ENCODE measurements around the gene DOHH.

The DOHH gene

GRCh38 chr19:3507371-3508120, 7.1 kb upstream of the DOHH start:
- H3K27me3 ChIP-seq (ENCODE audit: low read depth, low read length), result no peaks in the 10 kb centered on the region
- H3K36me3 ChIP-seq (ENCODE audit: control insufficient read depth in 1 of 2, insufficient read depth in 2 of 2, low read length in 2 of 2), result peaks cover 0 to 24% of the 10 kb centered on the region in 2 donors
- H3K4me3 ChIP-seq (ENCODE audit: low read depth in 1 of 2, low read length in 2 of 2), result peak overlapping the region; percentile 69 to 91
- peak overlapping the region; percentile 56 for H3K27ac ChIP-seq (ENCODE audit: low read length)
- H3K9me3 ChIP-seq (ENCODE audit: control insufficient read depth in 1 of 2, low read length in 2 of 2), result no peaks in the 10 kb centered on the region
- peaks cover 0 to 33% of the 10 kb centered on the region in 2 donors for H3K4me1 ChIP-seq (ENCODE audit: control insufficient read depth in 1 of 2, insufficient read depth in 2 of 2, low read length in 2 of 2)

- H3K4me1 ChIP-seq (ENCODE audit: control insufficient read depth in 1 of 2, insufficient read depth in 2 of 2, low read length in 2 of 2), result peaks cover 0 to 33% of the 10 kb centered on the region in 2 donors
- H3K9me3 ChIP-seq (ENCODE audit: control insufficient read depth in 1 of 2, low read length in 2 of 2), result no peaks in the 10 kb centered on the region
- peak overlapping the region; percentile 56 for H3K27ac ChIP-seq (ENCODE audit: low read length)
- H3K27me3 ChIP-seq (ENCODE audit: low read depth, low read length), result no peaks in the 10 kb centered on the region
- peak overlapping the region; percentile 69 to 91 for H3K4me3 ChIP-seq (ENCODE audit: low read depth in 1 of 2, low read length in 2 of 2)
- H3K36me3 ChIP-seq (ENCODE audit: control insufficient read depth in 1 of 2, insufficient read depth in 2 of 2, low read length in 2 of 2), result peaks cover 0 to 24% of the 10 kb centered on the region in 2 donors
Observed at GRCh38 chr19:3506384-3507340, 6.2 kb upstream of the DOHH start.

DNA sequence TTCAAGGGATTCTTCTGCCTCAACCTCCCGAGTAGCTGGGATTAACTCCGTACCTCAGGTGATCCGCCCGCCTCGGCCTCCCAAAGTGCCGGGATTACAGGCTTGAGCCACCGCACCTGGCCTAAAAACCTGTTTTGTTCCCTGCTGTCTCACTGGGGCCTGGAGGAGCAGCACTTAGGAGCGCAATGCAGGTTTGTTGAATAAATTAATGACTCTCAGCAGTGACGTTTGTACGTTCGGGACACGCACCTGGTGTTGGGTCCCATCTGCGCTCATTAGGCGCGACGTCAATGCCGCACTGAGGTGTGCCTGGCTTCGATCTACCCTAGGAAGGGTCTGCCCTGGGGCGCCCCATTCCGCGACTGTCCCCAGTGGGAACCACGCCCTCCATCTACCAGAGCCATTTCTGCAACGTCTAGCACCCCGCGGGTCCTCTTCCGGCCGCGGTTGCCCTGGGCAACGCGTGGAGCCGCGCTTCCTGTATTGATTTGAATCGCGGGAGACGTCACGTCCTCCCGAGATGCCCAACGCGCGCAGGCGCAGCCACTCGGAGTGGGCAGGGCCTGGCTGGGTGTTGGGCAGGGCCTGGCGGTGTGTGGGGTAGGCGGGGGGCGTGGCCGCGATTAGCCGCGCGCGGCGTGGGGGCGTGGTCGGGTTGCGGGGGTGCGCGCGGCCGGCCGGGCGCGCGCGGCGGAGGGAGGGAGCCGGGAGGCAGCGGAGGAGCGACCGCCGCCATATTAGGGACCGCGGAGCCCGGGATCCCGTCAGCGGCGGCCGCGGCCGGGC, 5.3 kb upstream of the DOHH start, which contains the start of gene FZR1:
Gene FZR1, plus strand, starts transcription at position 714 of the 786 bp plus-strand sequence. CDS start 16,679 bp downstream, outside the sequence.
- H3K4me1 ChIP-seq (ENCODE audit: control insufficient read depth in 1 of 2, insufficient read depth in 2 of 2, low read length in 2 of 2), result peaks cover 0 to 32% of the 10 kb centered on the region in 2 donors
- peak within 1 kb of the TSS; percentile 87 for H3K27ac ChIP-seq (ENCODE audit: low read length)
- H3K9me3 ChIP-seq (ENCODE audit: control insufficient read depth in 1 of 2, low read length in 2 of 2), result no peaks in the 10 kb centered on the region
- peak within 1 kb of the TSS; percentile 83 to 91 for H3K4me3 ChIP-seq (ENCODE audit: low read depth in 1 of 2, low read length in 2 of 2)
- H3K36me3 ChIP-seq (ENCODE audit: control insufficient read depth in 1 of 2, insufficient read depth in 2 of 2, low read length in 2 of 2), result peaks cover 0 to 17% of the 10 kb centered on the region in 2 donors
- no peaks in the 10 kb centered on the region for H3K27me3 ChIP-seq (ENCODE audit: low read depth, low read length)

- Histone ChIP-seq H3K27ac (ENCODE audit: low read length) (no peak overlapping the region), H3K36me3 (ENCODE audit: control insufficient read depth in 1 of 2, insufficient read depth in 2 of 2, low read length in 2 of 2) (peaks cover 0 to 10% of the 10 kb centered on the region in 2 donors), H3K27me3 (ENCODE audit: low read depth, low read length) (no peaks in the 10 kb centered on the region), H3K4me3 (ENCODE audit: low read depth in 1 of 2, low read length in 2 of 2) (no peak overlapping the region), H3K9me3 (ENCODE audit: control insufficient read depth in 1 of 2, low read length in 2 of 2) (no peaks in the 10 kb centered on the region), H3K4me1 (ENCODE audit: control insufficient read depth in 1 of 2, insufficient read depth in 2 of 2, low read length in 2 of 2) (peaks cover 0 to 27% of the 10 kb centered on the region in 2 donors)
Observed at GRCh38 chr19:3504735-3505134, 4.3 kb upstream of the DOHH start.

- no peaks in the 10 kb centered on the region for H3K36me3 ChIP-seq (ENCODE audit: control insufficient read depth in 1 of 2, insufficient read depth in 2 of 2, low read length in 2 of 2)
- H3K27me3 ChIP-seq (ENCODE audit: low read depth, low read length), result no peaks in the 10 kb centered on the region
- H3K9me3 ChIP-seq (ENCODE audit: control insufficient read depth in 1 of 2, low read length in 2 of 2), result no peaks in the 10 kb centered on the region
- no peak overlapping the region for H3K4me3 ChIP-seq (ENCODE audit: low read depth in 1 of 2, low read length in 2 of 2)
- H3K4me1 ChIP-seq (ENCODE audit: control insufficient read depth in 1 of 2, insufficient read depth in 2 of 2, low read length in 2 of 2), result peaks cover 0 to 30% of the 10 kb centered on the region in 2 donors
- H3K27ac ChIP-seq (ENCODE audit: low read length), result no peak overlapping the region
Observed at GRCh38 chr19:3503036-3503572, 2.6 kb upstream of the DOHH start.

- H3K36me3 ChIP-seq (ENCODE audit: control insufficient read depth in 1 of 2, insufficient read depth in 2 of 2, low read length in 2 of 2), result peaks cover 0 to 4% of the 10 kb centered on the region in 2 donors
- H3K27me3 ChIP-seq (ENCODE audit: low read depth, low read length), result no peaks in the 10 kb centered on the region
- H3K9me3 ChIP-seq (ENCODE audit: control insufficient read depth in 1 of 2, low read length in 2 of 2), result no peaks in the 10 kb centered on the region
- peaks cover 0 to 19% of the 10 kb centered on the region in 2 donors for H3K4me1 ChIP-seq (ENCODE audit: control insufficient read depth in 1 of 2, insufficient read depth in 2 of 2, low read length in 2 of 2)
- no peak overlapping the region for H3K4me3 ChIP-seq (ENCODE audit: low read depth in 1 of 2, low read length in 2 of 2)
- H3K27ac ChIP-seq (ENCODE audit: low read length), result no peak overlapping the region
Observed at GRCh38 chr19:3501780-3502179, 1.3 kb upstream of the DOHH start.

DNA sequence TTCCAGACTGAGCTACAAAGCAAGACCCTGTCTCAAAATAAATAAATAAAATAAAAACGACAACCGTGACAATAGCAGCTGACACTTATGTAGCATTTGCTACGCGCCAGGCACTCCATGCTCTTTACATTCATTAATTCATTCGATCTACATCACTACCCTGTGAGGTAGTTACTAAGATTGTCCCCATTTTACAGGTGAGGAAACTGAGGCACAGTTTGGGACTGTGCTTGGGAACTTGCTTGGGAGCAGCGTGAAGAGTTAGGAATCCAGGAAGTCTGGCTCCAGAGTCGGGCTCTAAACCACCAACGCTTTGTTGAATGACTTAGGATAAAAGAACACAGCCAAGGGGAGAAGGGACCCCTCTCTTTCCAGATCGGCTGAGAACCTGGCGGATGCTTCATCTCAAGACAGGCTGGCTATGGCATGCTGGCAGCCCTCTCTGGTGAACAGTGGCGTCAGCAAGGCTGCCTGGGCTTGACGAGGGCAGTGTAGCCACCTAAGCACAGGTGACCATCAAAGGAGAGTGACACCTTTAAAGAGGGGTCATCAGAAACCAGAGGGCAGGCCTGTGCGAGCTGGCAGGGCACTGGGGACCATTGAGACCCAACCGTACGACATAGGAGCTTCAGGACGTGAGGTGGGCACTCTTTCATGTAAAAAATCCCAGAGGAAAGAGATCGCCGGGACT, 591 bp downstream of the DOHH start:
- Histone ChIP-seq H3K36me3 (ENCODE audit: control insufficient read depth in 1 of 2, insufficient read depth in 2 of 2, low read length in 2 of 2) (peaks cover 3 to 19% of the 10 kb centered on the region in 2 donors), H3K9me3 (ENCODE audit: control insufficient read depth in 1 of 2, low read length in 2 of 2) (no peaks in the 10 kb centered on the region), H3K27ac (ENCODE audit: low read length) (peak overlapping the region; percentile 94), H3K4me1 (ENCODE audit: control insufficient read depth in 1 of 2, insufficient read depth in 2 of 2, low read length in 2 of 2) (peaks cover 0 to 19% of the 10 kb centered on the region in 2 donors), H3K27me3 (ENCODE audit: low read depth, low read length) (no peaks in the 10 kb centered on the region), H3K4me3 (ENCODE audit: low read depth in 1 of 2, low read length in 2 of 2) (peak overlapping the region; percentile 96 to 100)

- Histone ChIP-seq H3K9me3 (ENCODE audit: control insufficient read depth in 1 of 2, low read length in 2 of 2) (no peaks in the 10 kb centered on the region), H3K36me3 (ENCODE audit: control insufficient read depth in 1 of 2, insufficient read depth in 2 of 2, low read length in 2 of 2) (peaks cover 4 to 36% of the 10 kb centered on the region in 2 donors), H3K27me3 (ENCODE audit: low read depth, low read length) (no peaks in the 10 kb centered on the region)
Observed at GRCh38 chr19:3497757-3498520, 2.5 kb downstream of the DOHH start.

GRCh38 chr19:3496392-3497273, 3.8 kb downstream of the DOHH start:
- Histone ChIP-seq H3K4me1 (ENCODE audit: control insufficient read depth in 1 of 2, insufficient read depth in 2 of 2, low read length in 2 of 2) (peaks cover 0 to 19% of the 10 kb centered on the region in 2 donors), H3K27ac (ENCODE audit: low read length) (no peak overlapping the region), H3K27me3 (ENCODE audit: low read depth, low read length) (no peaks in the 10 kb centered on the region), H3K9me3 (ENCODE audit: control insufficient read depth in 1 of 2, low read length in 2 of 2) (no peaks in the 10 kb centered on the region), H3K36me3 (ENCODE audit: control insufficient read depth in 1 of 2, insufficient read depth in 2 of 2, low read length in 2 of 2) (peaks cover 9 to 49% of the 10 kb centered on the region in 2 donors), H3K4me3 (ENCODE audit: low read depth in 1 of 2, low read length in 2 of 2) (no peak overlapping the region)

More at GRCh38 chr19:3497757-3498520, 2.5 kb downstream of the DOHH start:
- Histone ChIP-seq H3K4me1 (ENCODE audit: control insufficient read depth in 1 of 2, insufficient read depth in 2 of 2, low read length in 2 of 2) (peaks cover 0 to 19% of the 10 kb centered on the region in 2 donors), H3K4me3 (ENCODE audit: low read depth in 1 of 2, low read length in 2 of 2) (no peak overlapping the region), H3K27ac (ENCODE audit: low read length) (no peak overlapping the region)

Data from muscle layer of duodenum (tissue), 2 donors.